IMR-90 (cell line): ENCODE measurements around the gene POLR3K. TPM values are rescaled to one million over a fixed set of nuclear protein-coding genes. Genes with fewer than 3 reads are reported as not detected.

Experiments used
- ATAC-seq: fragments of 200-7000 bp; cut with Tn5 transposase; 2 replicates; pipeline ENCODE4 v1.9.1; 2020; ENCODE audit warnings: low read depth, mild to moderate bottlenecking, moderate library complexity
- BruUV-seq: library from RNA; stranded (reverse); fragments of 400-500 nt; replicated peaks from 2 replicates; lab custom pipeline; 2021; lab: Mats Ljungman, UMichigan
- CTCF ChIA-PET: fragments of 300-600 bp; formaldehyde crosslinking; extraction: SDS; loops from one replicate; lab custom pipeline; 2021; ENCODE audit warnings: antibody characterized with exemption; lab: Yijun Ruan, JAX
- POLR2A ChIA-PET: fragments of 300-600 bp; sonication (Branson Sonifier 250); formaldehyde crosslinking; loops from one replicate; lab custom pipeline; 2022; ENCODE audit warnings: antibody characterized with exemption; ENCODE audit not compliant: unreplicated experiment; lab: Charles Lee
- DNase-seq: peaks from one replicate; pipeline ENCODE4 v3.0.0; 2013
- H2AFZ ChIP-seq: replicated peaks from 2 replicates; pipeline ENCODE3; 2013; ENCODE audit warnings: low read length, mild to moderate bottlenecking; ENCODE audit not compliant: poor library complexity
- H2AK5ac ChIP-seq: 2 replicates; pipeline ENCODE4 v1.6.1; 2013; ENCODE audit warnings: low read depth, low read length, inconsistent platforms
- H2AK9ac ChIP-seq: replicated peaks from 2 replicates; pipeline ENCODE3; 2013; ENCODE audit warnings: mild to moderate bottlenecking, low read depth, low read length, moderate library complexity; ENCODE audit not compliant: poor library complexity
- H2BK120ac ChIP-seq: 2 replicates; pipeline ENCODE4 v1.6.1; 2013; ENCODE audit warnings: low read depth, low read length, inconsistent platforms
- H2BK15ac ChIP-seq: 3 replicates; pipeline ENCODE4 v1.6.1; 2013; ENCODE audit warnings: low read depth, low read length, inconsistent platforms
- H2BK20ac ChIP-seq: 2 replicates; pipeline ENCODE4 v1.6.1; 2013; ENCODE audit warnings: low read depth, mild to moderate bottlenecking, inconsistent platforms, low read length, moderate library complexity
- H2BK5ac ChIP-seq: 2 replicates; pipeline ENCODE4 v1.6.1; 2013; ENCODE audit warnings: mild to moderate bottlenecking, low read depth, low read length, inconsistent platforms; ENCODE audit not compliant: poor library complexity, severe bottlenecking
- H3K14ac ChIP-seq: replicated peaks from 2 replicates; pipeline ENCODE4 v1.6.1; 2013; ENCODE audit warnings: low read depth, low read length, inconsistent platforms
- H3K18ac ChIP-seq: 2 replicates; pipeline ENCODE4 v1.6.1; 2013; ENCODE audit warnings: low read depth, low read length, control low read depth
- H3K23ac ChIP-seq: 2 replicates; pipeline ENCODE4 v1.6.1; 2013; ENCODE audit warnings: low read depth, low read length, inconsistent platforms
- H3K27ac ChIP-seq: 2 replicates; pipeline ENCODE4 v1.5.1; 2013; ENCODE audit warnings: mild to moderate bottlenecking, control low read depth, low read length; ENCODE audit not compliant: insufficient read depth
- H3K27me3 ChIP-seq: 2 replicates; pipeline ENCODE4 v1.6.1; 2013; ENCODE audit warnings: low read length; ENCODE audit not compliant: control insufficient read depth, insufficient read depth
- H3K36me3 ChIP-seq: 2 replicates; pipeline ENCODE4 v1.6.1; 2013; ENCODE audit warnings: low read length, mixed read lengths; ENCODE audit not compliant: control insufficient read depth, insufficient read depth
- H3K4ac ChIP-seq: 2 replicates; pipeline ENCODE4 v1.6.1; 2013; ENCODE audit warnings: low read depth, low read length, inconsistent platforms
- H3K4me1 ChIP-seq: 2 replicates; pipeline ENCODE4 v1.6.1; 2013; ENCODE audit warnings: low read length, mixed read lengths; ENCODE audit not compliant: control insufficient read depth, insufficient read depth
- H3K4me2 ChIP-seq: 2 replicates; pipeline ENCODE4 v1.6.1; 2013; ENCODE audit warnings: low read depth, mild to moderate bottlenecking, control low read depth, low read length, moderate library complexity
- H3K4me3 ChIP-seq: 2 replicates; pipeline ENCODE4 v1.5.1; 2013; ENCODE audit warnings: low read depth, mild to moderate bottlenecking, control low read depth, low read length, moderate library complexity; ENCODE audit not compliant: insufficient read depth
- H3K56ac ChIP-seq: 2 replicates; pipeline ENCODE4 v1.6.1; 2013; ENCODE audit warnings: low read length, inconsistent platforms; ENCODE audit not compliant: insufficient read depth; ENCODE audit errors: extremely low read depth
- H3K79me1 ChIP-seq, 2 experiments: 2 replicates each; pipeline ENCODE4 v1.6.1; 2013; ENCODE audit warnings: low read length in 2 of 2, inconsistent platforms in 1 of 2, low read depth in 1 of 2
- H3K9ac ChIP-seq: 2 replicates; pipeline ENCODE4 v1.6.1; 2013; ENCODE audit warnings: low read depth, low read length, control low read depth
- H3K9me1 ChIP-seq: 2 replicates; pipeline ENCODE4 v1.6.1; 2013; ENCODE audit warnings: low read length, inconsistent platforms; ENCODE audit not compliant: insufficient read depth
- H3K9me3 ChIP-seq: 2 replicates; pipeline ENCODE4 v1.6.1; 2013; ENCODE audit warnings: low read length; ENCODE audit not compliant: control insufficient read depth, insufficient read depth
- H4K20me1 ChIP-seq: 2 replicates; pipeline ENCODE4 v1.6.1; 2013; ENCODE audit warnings: low read length, inconsistent platforms; ENCODE audit not compliant: insufficient read depth
- H4K5ac ChIP-seq: 2 replicates; pipeline ENCODE4 v1.6.1; 2013; ENCODE audit warnings: mild to moderate bottlenecking, low read depth, low read length, control low read depth
- H4K8ac ChIP-seq, 2 experiments: 2 replicates each; pipeline ENCODE4 v1.6.1; 2013; ENCODE audit warnings: low read depth in 2 of 2, low read length in 2 of 2, control low read depth in 1 of 2, inconsistent platforms in 1 of 2
- H4K91ac ChIP-seq: 2 replicates; pipeline ENCODE4 v1.6.1; 2013; ENCODE audit warnings: low read depth, low read length, inconsistent platforms; ENCODE audit not compliant: insufficient read depth
- BHLHE40 ChIP-seq: fragments of 150-350 bp; IDR thresholded peaks from 2 replicates; pipeline ENCODE4 v1.6.1; 2016; ENCODE audit warnings: mild to moderate bottlenecking, low read depth, low read length
- CEBPB ChIP-seq: IDR thresholded peaks from 2 replicates; pipeline ENCODE4 v1.6.1; 2012; ENCODE audit warnings: low read depth, low read length, improper control_type of control experiment
- CHD1 ChIP-seq: IDR thresholded peaks from 2 replicates; pipeline ENCODE4 v1.6.1; 2012; ENCODE audit warnings: low read depth, low read length, improper control_type of control experiment
- CTCF ChIP-seq: conservative IDR thresholded peaks from 2 replicates; pipeline ENCODE4 v1.5.1; 2012; ENCODE audit warnings: mild to moderate bottlenecking, low read depth, low read length, improper control_type of control experiment
- ELK1 ChIP-seq: fragments of 150-350 bp; IDR thresholded peaks from 2 replicates; pipeline ENCODE4 v1.6.1; 2016; ENCODE audit warnings: low read depth, mild to moderate bottlenecking, low read length, moderate library complexity, borderline replicate concordance
- FOS ChIP-seq: fragments of 150-350 bp; IDR thresholded peaks from 2 replicates; pipeline ENCODE4 v1.6.1; 2016; ENCODE audit warnings: low read depth, low read length
- MAFK ChIP-seq: IDR thresholded peaks from 2 replicates; pipeline ENCODE4 v1.6.1; 2012; ENCODE audit warnings: low read depth, low read length, improper control_type of control experiment
- MAZ ChIP-seq: IDR thresholded peaks from 2 replicates; pipeline ENCODE4 v1.6.1; 2012; ENCODE audit warnings: low read depth, mild to moderate bottlenecking, low read length, improper control_type of control experiment, moderate library complexity, borderline replicate concordance
- MXI1 ChIP-seq: IDR thresholded peaks from 2 replicates; pipeline ENCODE4 v1.6.1; 2012; ENCODE audit warnings: low read depth, mild to moderate bottlenecking, low read length, moderate library complexity, borderline replicate concordance
- NFE2L2 ChIP-seq: fragments of 150-350 bp; IDR thresholded peaks from 2 replicates; pipeline ENCODE4 v1.6.1; 2016; ENCODE audit warnings: low read depth, mild to moderate bottlenecking, low read length
- POLR2A ChIP-seq: IDR thresholded peaks from 2 replicates; pipeline ENCODE4 v1.6.1; 2012; ENCODE audit warnings: mild to moderate bottlenecking, low read depth, low read length
- RAD21 ChIP-seq: IDR thresholded peaks from 2 replicates; pipeline ENCODE4 v1.6.1; 2012; ENCODE audit warnings: low read length, improper control_type of control experiment
- RCOR1 ChIP-seq: IDR thresholded peaks from 2 replicates; pipeline ENCODE4 v1.6.1; 2012; ENCODE audit warnings: mild to moderate bottlenecking, low read length, improper control_type of control experiment; ENCODE audit not compliant: insufficient replicate concordance
- RFX5 ChIP-seq: IDR thresholded peaks from 2 replicates; pipeline ENCODE4 v1.8.0; 2012; ENCODE audit warnings: low read depth, mild to moderate bottlenecking, low read length, moderate library complexity
- USF2 ChIP-seq: fragments of 150-350 bp; IDR thresholded peaks from 2 replicates; pipeline ENCODE4 v1.6.1; 2017; ENCODE audit warnings: mild to moderate bottlenecking, antibody characterized with exemption, low read length, low read depth
- WGBS, 2 experiments: methylation state at CpG; one replicate each; pipeline versions ENCODE4 v1.1.5 to v1.1.7; 2013; ENCODE audit warnings: missing lambda C conversion rate in 2 of 2; ENCODE audit not compliant: insufficient read length in 1 of 2; ENCODE audit errors: extremely low coverage in 2 of 2; 5-methylcytosine and 5-hydroxymethylcytosine counted together
- dilution Hi-C: fragments of 300-500 bp; cut with HindIII; formaldehyde crosslinking; loops from one replicate; pipeline ENCODE4 v1.14.3; 2018; ENCODE audit warnings: low sequenced_read_pairs; ENCODE audit not compliant: unreplicated experiment
- in situ Hi-C: fragments of 300-500 bp; cut with MboI; formaldehyde crosslinking; loops from 3 replicates; pipeline ENCODE4 v1.14.3; 2019; ENCODE audit warnings: low sequenced_read_pairs, inconsistent platforms, mixed read lengths
- intact Hi-C: fragments of 100-400 bp; cut with micrococcal nuclease; formaldehyde crosslinking; loops from 2 replicates; pipeline ENCODE4 v1.10.0; 2022
- polyA plus RNA-seq, 3 experiments: library from polyadenylated mRNA; depleted of rRNA; stranded (reverse); fragments of >200 nt; gene quantifications; 2 replicates each; pipeline ENCODE4 v1.2.3, GENCODE V29; 2012; ENCODE audit warnings: low replicate concordance in 1 of 3
- total RNA-seq: library from RNA; depleted of rRNA; stranded (reverse); fragments of >200 nt; gene quantifications from 2 replicates; pipeline ENCODE4 v1.2.3, GENCODE V29; 2012

Gene POLR3K
- total and polyA plus RNA-seq, 2 of the 4 experiments (the other 2 are of a cell fraction) = 9.0 to 39.5 TPM

- Histone ChIP-seq H3K23ac (no peak overlapping the region), H4K91ac (no peak overlapping the region), H3K27me3 (no peaks in the 10 kb centered on the region), H2AK9ac (no peak overlapping the region), H4K20me1 (peaks cover 23% of the 10 kb centered on the region), H2AK5ac (no peak overlapping the region), H3K14ac (no peak overlapping the region), H4K5ac (no peak overlapping the region), H3K18ac (no peak overlapping the region), H2BK20ac (no peak overlapping the region), H3K36me3 (peaks cover 37% of the 10 kb centered on the region), H3K27ac (no peak overlapping the region), H3K9ac (no peak overlapping the region), H3K4me1 (peaks cover 3% of the 10 kb centered on the region; the same call in 1 of the 2 replicates), H3K9me1 (no peaks in the 10 kb centered on the region), H3K9me3 (no peaks in the 10 kb centered on the region), H2AFZ (no peak overlapping the region), H3K56ac (no peak overlapping the region), H3K4ac (no peak overlapping the region), H3K79me1 (peaks cover 3 to 27% of the 10 kb centered on the region in 2 experiments; a peak in 2 of 4 replicates), H2BK120ac (no peak overlapping the region), H2BK15ac (no peak overlapping the region), H4K8ac (no peak overlapping the region), H3K4me3 (no peak overlapping the region), H3K4me2 (no peak overlapping the region), H2BK5ac (no peak overlapping the region)
- BruUV-seq = no TSS peak
- intact Hi-C loops (no loop called here), dilution Hi-C loops (no loop called here), in situ Hi-C loops (no loop called here)
- TF ChIP-seq RCOR1 = no peak
- TF ChIP-seq CEBPB = no peak
- TF ChIP-seq ELK1 = no peak
- TF ChIP-seq CTCF = no peak
- no peak for TF ChIP-seq MAZ
- no peak for TF ChIP-seq RAD21
- no peak for TF ChIP-seq MXI1
- no peak for TF ChIP-seq POLR2A
- no peak for TF ChIP-seq FOS
- no peak for TF ChIP-seq USF2
- TF ChIP-seq CHD1 = no peak
- no peak for TF ChIP-seq MAFK
- TF ChIP-seq BHLHE40 = no peak
- TF ChIP-seq NFE2L2 = no peak
- no peak for TF ChIP-seq RFX5
- DNase-seq (no peak), ATAC-seq (no peak)
- ChIA-PET POLR2A (no interaction called here), CTCF (no interaction called here)
- 79% methylated on average over 2 of the region's 6 CpGs; no CpG with 5 or more reads in 1 of the 2 experiments for WGBS, 2 experiments
These were observed 48.2 kb upstream of the POLR3K start for GRCh38 chr16:101586-101985.
